Fibroblast of lung (primary cell): ENCODE measurements around the gene LRRC49. TPM values are rescaled to one million over a fixed set of nuclear protein-coding genes. Genes with fewer than 3 reads are reported as not detected.

Experiments
- DNase-seq, 2 donors: peaks; one replicate each; pipeline versions ENCODE4 v3.0.0 to v3.0.0-alpha.2; 2010; ENCODE audit warnings: low read depth in 2 of 2
- H2AFZ ChIP-seq: 2 replicates; pipeline ENCODE4 v1.5.1; 2012; ENCODE audit warnings: low read length, control low read depth, inconsistent platforms
- H3K27ac ChIP-seq: 2 replicates; pipeline ENCODE4 v1.5.1; 2011; ENCODE audit warnings: low read length, control low read depth; ENCODE audit not compliant: insufficient read depth
- H3K27me3 ChIP-seq: 2 replicates; pipeline ENCODE4 v1.5.1; 2011; ENCODE audit warnings: mild to moderate bottlenecking, low read length; ENCODE audit not compliant: control insufficient read depth, insufficient read depth
- H3K36me3 ChIP-seq: 2 replicates; pipeline ENCODE4 v1.5.1; 2011; ENCODE audit warnings: low read length; ENCODE audit not compliant: control insufficient read depth, insufficient read depth
- H3K4me1 ChIP-seq: 2 replicates; pipeline ENCODE4 v1.5.1; 2011; ENCODE audit warnings: low read length; ENCODE audit not compliant: control insufficient read depth, insufficient read depth; ENCODE audit errors: extremely low read depth
- H3K4me2 ChIP-seq: 2 replicates; pipeline ENCODE4 v1.5.1; 2011; ENCODE audit warnings: low read length, control low read depth; ENCODE audit not compliant: insufficient read depth; ENCODE audit errors: extremely low read depth
- H3K4me3 ChIP-seq, 4 experiments: fragments of 200-600 bp in 1 of 4; sonication (generic) in 1 of 4; replicated peaks in 1 of 4; 2 replicates each; pipeline ENCODE4 v1.5.1; 2011 to 2016; ENCODE audit warnings: low read length in 4 of 4, low read depth in 3 of 4, mild to moderate bottlenecking in 3 of 4, control low read depth in 2 of 4, inconsistent platforms in 1 of 4, mixed read lengths in 1 of 4; ENCODE audit not compliant: insufficient read depth in 1 of 4; ENCODE audit errors: control extremely low read depth in 1 of 4
- H3K79me2 ChIP-seq: 2 replicates; pipeline ENCODE4 v1.5.1; 2012; ENCODE audit warnings: mild to moderate bottlenecking, low read length, inconsistent platforms; ENCODE audit not compliant: control insufficient read depth, insufficient read depth
- H3K9ac ChIP-seq: 2 replicates; pipeline ENCODE4 v1.5.1; 2011; ENCODE audit warnings: mild to moderate bottlenecking, low read length, control low read depth; ENCODE audit not compliant: insufficient read depth
- H3K9me3 ChIP-seq: 2 replicates; pipeline ENCODE4 v1.5.1; 2012; ENCODE audit warnings: low read depth, low read length; ENCODE audit not compliant: control insufficient read depth, insufficient read depth
- H4K20me1 ChIP-seq: 2 replicates; pipeline ENCODE4 v1.5.1; 2011; ENCODE audit warnings: low read length; ENCODE audit not compliant: control insufficient read depth, insufficient read depth; ENCODE audit errors: extremely low read depth
- CTCF ChIP-seq, 2 donors: IDR thresholded peaks in 1 of 2; conservative IDR thresholded peaks in 1 of 2; 1 replicate in 1 of 2; 2 replicates in 1 of 2; pipeline ENCODE4 v1.5.1; 2011 to 2012; ENCODE audit warnings: low read length in 2 of 2, control low read depth in 1 of 2, inconsistent platforms in 1 of 2, low read depth in 1 of 2, mild to moderate bottlenecking in 1 of 2
- EZH2 ChIP-seq: IDR thresholded peaks from 2 replicates; pipeline ENCODE4 v1.5.1; 2012; ENCODE audit warnings: low read length, control low read depth, mild to moderate bottlenecking; ENCODE audit errors: missing control alignments
- polyA plus RNA-seq, 2 donors: library from polyadenylated mRNA; depleted of rRNA in 1 of 2; stranded (reverse) in 1 of 2; unstranded in 1 of 2; fragments of >200 nt; gene quantifications; 2 replicates each; pipeline ENCODE4 v1.2.1, GENCODE V29; 2011 to 2012; ENCODE audit warnings: missing spikeins in 1 of 2
- total RNA-seq: library from RNA; depleted of rRNA; stranded (reverse); fragments of >200 nt; gene quantifications from 2 replicates; pipeline ENCODE4 v1.2.1, GENCODE V29; 2014

Gene LRRC49
- total and polyA plus RNA-seq, 2 donors (not counting 1 experiment from before 2014, with no cell fraction given): 10.0 to 31.5 TPM

- Histone ChIP-seq H3K4me2 (no peak overlapping the region), H3K36me3 (no peaks in the 10 kb centered on the region), H3K27me3 (no peaks in the 10 kb centered on the region), H4K20me1 (no peaks in the 10 kb centered on the region), H3K4me1 (no peaks in the 10 kb centered on the region), H3K27ac (no peak overlapping the region), H3K9me3 (no peaks in the 10 kb centered on the region), H3K79me2 (no peaks in the 10 kb centered on the region), H3K4me3 (no peak overlapping the region), H3K9ac (no peak overlapping the region), H2AFZ (no peak overlapping the region)
- no peak for DNase-seq
- TF ChIP-seq CTCF (conservative IDR thresholded peaks at IDR 0.05 in 1 of 2, IDR thresholded peaks at IDR 0.05 in 1 of 2; ENCODE audit: low read depth in 1 of 2, low read length in 2 of 2) (no peak), EZH2 (no peak)
These were observed 39.2 kb downstream of the LRRC49 start for GRCh38 chr15:70931821-70932220.

GRCh38 chr15:70932397-70932796 is 39.8 kb downstream of the LRRC49 start:
- H3K4me2 ChIP-seq: no peak overlapping the region
- no peak overlapping the region for H3K4me3 ChIP-seq
- no peaks in the 10 kb centered on the region for H4K20me1 ChIP-seq
- TF ChIP-seq EZH2: no peak
- no peak for TF ChIP-seq CTCF (conservative IDR thresholded peaks at IDR 0.05 in 1 of 2, IDR thresholded peaks at IDR 0.05 in 1 of 2; ENCODE audit: low read depth in 1 of 2, low read length in 2 of 2)
- no peaks in the 10 kb centered on the region for H3K36me3 ChIP-seq
- H3K9me3 ChIP-seq: no peaks in the 10 kb centered on the region
- DNase-seq: no peak
- no peaks in the 10 kb centered on the region for H3K79me2 ChIP-seq
- H2AFZ ChIP-seq: no peak overlapping the region
- H3K27me3 ChIP-seq: no peaks in the 10 kb centered on the region
- no peaks in the 10 kb centered on the region for H3K4me1 ChIP-seq
- no peak overlapping the region for H3K27ac ChIP-seq
- H3K9ac ChIP-seq: no peak overlapping the region

- Histone ChIP-seq H3K36me3 (no peaks in the 10 kb centered on the region), H4K20me1 (no peaks in the 10 kb centered on the region), H3K9me3 (no peaks in the 10 kb centered on the region), H3K4me1 (no peaks in the 10 kb centered on the region), H3K79me2 (no peaks in the 10 kb centered on the region), H3K4me2 (no peak overlapping the region), H3K9ac (no peak overlapping the region), H3K4me3 (no peak overlapping the region), H2AFZ (no peak overlapping the region), H3K27me3 (no peaks in the 10 kb centered on the region), H3K27ac (no peak overlapping the region)
- no peak for TF ChIP-seq CTCF (conservative IDR thresholded peaks at IDR 0.05 in 1 of 2, IDR thresholded peaks at IDR 0.05 in 1 of 2; ENCODE audit: low read depth in 1 of 2, low read length in 2 of 2)
- no peak for TF ChIP-seq EZH2
- DNase-seq: no peak
These were observed 40.8 kb downstream of the LRRC49 start for GRCh38 chr15:70933411-70933810.
